GM23338 (cell line): Measurements from ENCODE around the gene RPS25. TPM values are rescaled to one million over a fixed set of nuclear protein-coding genes. Genes with fewer than 3 reads are reported as not detected.

Experiments
- ATAC-seq: fragments of 200-7000 bp; cut with Tn5 transposase; 3 replicates; pipeline ENCODE4 v1.9.1; 2020
- DNase-seq: peaks from one replicate; pipeline ENCODE4 v3.0.0-alpha.2; 2015; ENCODE audit warnings: low spot score
- H2AFZ ChIP-seq: fragments of 200-600 bp; sonication (generic); 2 replicates; pipeline ENCODE4 v1.8.0; 2016; ENCODE audit warnings: antibody characterized with exemption, mild to moderate bottlenecking, moderate library complexity
- H3F3A ChIP-seq: fragments of 200-600 bp; sonication (generic); replicated peaks from 2 replicates; pipeline ENCODE4 v1.8.0; 2017; ENCODE audit warnings: antibody characterized with exemption, mixed run types, low read depth
- H3K27ac ChIP-seq: fragments of 200-600 bp; sonication (generic); 2 replicates; pipeline ENCODE4 v1.6.1; 2016; ENCODE audit warnings: low read depth
- H3K27me3 ChIP-seq: fragments of 200-600 bp; sonication (generic); 2 replicates; pipeline ENCODE4 v1.8.0; 2016; ENCODE audit warnings: mild to moderate bottlenecking, mixed run types, moderate library complexity; ENCODE audit not compliant: insufficient read depth
- H3K36me3 ChIP-seq: fragments of 200-600 bp; sonication (generic); 2 replicates; pipeline ENCODE4 v1.8.0; 2016; ENCODE audit warnings: mild to moderate bottlenecking; ENCODE audit not compliant: insufficient read depth
- H3K4me1 ChIP-seq: fragments of 200-600 bp; sonication (generic); 2 replicates; pipeline ENCODE4 v1.8.0; 2016; ENCODE audit warnings: mild to moderate bottlenecking, moderate library complexity; ENCODE audit not compliant: insufficient read depth
- H3K4me2 ChIP-seq: fragments of 200-600 bp; sonication (generic); 2 replicates; pipeline ENCODE4 v1.7.1; 2017; ENCODE audit warnings: mixed run types
- H3K4me3 ChIP-seq: fragments of 200-600 bp; sonication (generic); 2 replicates; pipeline ENCODE4 v1.6.1; 2016; ENCODE audit warnings: mixed run types
- H3K79me2 ChIP-seq: fragments of 200-600 bp; sonication (generic); replicated peaks from 2 replicates; pipeline ENCODE4 v1.8.0; 2017; ENCODE audit warnings: mild to moderate bottlenecking; ENCODE audit not compliant: insufficient read depth
- H3K9me2 ChIP-seq: fragments of 200-600 bp; sonication (generic); 2 replicates; pipeline ENCODE4 v1.8.0; 2017; ENCODE audit not compliant: insufficient read depth
- H4K20me1 ChIP-seq: fragments of 200-600 bp; sonication (generic); replicated peaks from 2 replicates; pipeline ENCODE4 v1.8.0; 2017; ENCODE audit warnings: mild to moderate bottlenecking; ENCODE audit not compliant: insufficient read depth
- H3K27ac Mint-ChIP-seq: 2 replicates; pipeline ENCODE4 v1.8.0; 2020; ENCODE audit warnings: inconsistent platforms, mild to moderate bottlenecking, moderate library complexity, mixed read lengths
- H3K27me3 Mint-ChIP-seq: 3 replicates; pipeline ENCODE4 v1.8.0; 2022; ENCODE audit warnings: low read depth, mild to moderate bottlenecking, moderate library complexity, mixed read lengths, inconsistent platforms; ENCODE audit not compliant: insufficient read depth, poor library complexity
- H3K36me3 Mint-ChIP-seq: 3 replicates; pipeline ENCODE4 v1.8.0; 2021; ENCODE audit warnings: low read depth, mild to moderate bottlenecking, inconsistent platforms, moderate library complexity, mixed read lengths
- H3K4me1 Mint-ChIP-seq: 3 replicates; pipeline ENCODE4 v1.8.0; 2020; ENCODE audit warnings: mild to moderate bottlenecking, inconsistent platforms, mixed read lengths
- H3K4me3 Mint-ChIP-seq: 3 replicates; pipeline ENCODE4 v1.8.0; 2021; ENCODE audit warnings: moderate library complexity, mild to moderate bottlenecking, inconsistent platforms, mixed read lengths
- H3K9me3 Mint-ChIP-seq: 3 replicates; pipeline ENCODE4 v1.8.0; 2020; ENCODE audit warnings: moderate library complexity, mild to moderate bottlenecking, inconsistent platforms, mixed read lengths
- EZH2 ChIP-seq: fragments of 200-600 bp; sonication (generic); IDR thresholded peaks from one replicate; pipeline ENCODE4 v1.8.0; 2017; ENCODE audit warnings: antibody characterized with exemption, mild to moderate bottlenecking, low read depth; ENCODE audit not compliant: unreplicated experiment
- EZH2phosphoT487 ChIP-seq: fragments of 200-600 bp; sonication (generic); IDR thresholded peaks from one replicate; pipeline ENCODE4 v1.8.1; 2018; ENCODE audit warnings: antibody characterized with exemption; ENCODE audit not compliant: unreplicated experiment
- NANOG ChIP-seq: IDR thresholded peaks from 2 replicates; pipeline ENCODE4 v1.6.1; 2016; ENCODE audit warnings: antibody characterized with exemption, borderline replicate concordance
- ZNF114 ChIP-seq: fragments of 250-450 bp; sonication (Bioruptor Pico); IDR thresholded peaks from 2 replicates; pipeline ENCODE4 v1.5.0; 2020; ENCODE audit warnings: mild to moderate bottlenecking, moderate library complexity
- ZNF331 ChIP-seq: fragments of 250-450 bp; sonication (Bioruptor Pico); IDR thresholded peaks from 2 replicates; pipeline ENCODE4 v1.5.0; 2020; ENCODE audit warnings: low read depth, mild to moderate bottlenecking, moderate library complexity
- polyA plus RNA-seq: library from polyadenylated mRNA; unstranded; fragments of >200 nt; fragmentation: Nextera tagmentation; extraction: Ambion mirVana; gene quantifications from 2 replicates; pipeline ENCODE4 v1.2.1, GENCODE V29; 2016
- total RNA-seq: library from RNA; depleted of rRNA; stranded (reverse); fragments of >200 nt; shearing (Covaris generic); gene quantifications from 2 replicates; pipeline ENCODE4 v1.2.3, GENCODE V29; 2014
- TF ChIP-seq, protein P1 (sequence below): IDR thresholded peaks from one replicate; pipeline ENCODE4 v1.6.1; 2018; ENCODE audit warnings: antibody characterized with exemption; ENCODE audit not compliant: unreplicated experiment
- TF ChIP-seq, protein P2 (sequence below): fragments of 250-450 bp; sonication (Bioruptor Pico); IDR thresholded peaks from 2 replicates; pipeline ENCODE4 v1.5.0; 2020; ENCODE audit warnings: mild to moderate bottlenecking, moderate library complexity
- TF ChIP-seq, protein P3 (sequence below), 2 experiments: fragments of 200-600 bp in 1 of 2; sonication (generic) in 1 of 2; conservative IDR thresholded peaks; 2 replicates each; pipeline versions ENCODE4 v1.5.1 to v1.6.1; 2016 to 2017; ENCODE audit warnings: antibody characterized with exemption in 2 of 2, low read depth in 2 of 2, mild to moderate bottlenecking in 2 of 2, moderate library complexity in 1 of 2

The RPS25 gene
- total and polyA plus RNA-seq, 2 experiments from 2014 or later = 1,965 to 3,622 TPM

DNA sequence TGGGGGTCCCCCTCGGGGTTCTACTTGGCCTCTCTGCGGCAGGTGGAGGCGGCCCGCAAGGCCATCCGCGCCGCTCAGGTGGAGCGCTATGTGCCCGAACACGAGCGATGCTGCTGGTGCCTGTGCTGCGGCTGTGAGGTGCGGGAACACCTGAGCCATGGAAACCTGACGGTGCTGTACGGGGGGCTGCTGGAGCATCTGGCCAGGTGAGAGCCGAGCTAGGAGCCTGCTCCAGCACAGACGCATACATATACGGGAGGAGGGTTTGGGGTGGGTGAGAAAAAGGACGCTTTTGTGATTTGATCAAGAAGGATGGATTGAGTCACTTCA is 19.8 kb downstream of the RPS25 start:
- peaks cover 4% of the 10 kb centered on the region; the same call in 2 of the 3 replicates for H3K9me3 Mint-ChIP-seq
- peaks cover 4% of the 10 kb centered on the region for H3K27me3 Mint-ChIP-seq
- H3F3A ChIP-seq = 0 out of 2 replicates have a peak, but pooled peaks cover 5% of the 10 kb centered on the region
- H3K36me3 ChIP-seq = peaks cover 22% of the 10 kb centered on the region
- peaks cover 16% of the 10 kb centered on the region; the same call in 1 of the 2 replicates for H3K4me1 ChIP-seq
- peaks cover 65% of the 10 kb centered on the region for H3K36me3 Mint-ChIP-seq
- no peaks in the 10 kb centered on the region for H3K27me3 ChIP-seq
- peak overlapping the region; percentile 93 for H2AFZ ChIP-seq
- H3K79me2 ChIP-seq = peaks cover 58% of the 10 kb centered on the region
- DNase-seq (peak; percentile 49), ATAC-seq (peak; percentile 61)
- peak overlapping the region; percentile 65 for H3K27ac ChIP-seq
- peak overlapping the region; percentile 98 for H3K4me3 ChIP-seq
- H3K4me1 Mint-ChIP-seq = peaks cover 21% of the 10 kb centered on the region
- peak overlapping the region; percentile 97 for H3K4me2 ChIP-seq
- 0 out of 2 replicates have a peak, but pooled peaks cover 8% of the 10 kb centered on the region for H4K20me1 ChIP-seq
- peak overlapping the region; percentile 100 for H3K4me3 Mint-ChIP-seq
- peak overlapping the region; percentile 98 for H3K27ac Mint-ChIP-seq
- 0 out of 2 replicates have a peak, but pooled peaks cover 4% of the 10 kb centered on the region for H3K9me2 ChIP-seq
- TF ChIP-seq, protein P1, sequence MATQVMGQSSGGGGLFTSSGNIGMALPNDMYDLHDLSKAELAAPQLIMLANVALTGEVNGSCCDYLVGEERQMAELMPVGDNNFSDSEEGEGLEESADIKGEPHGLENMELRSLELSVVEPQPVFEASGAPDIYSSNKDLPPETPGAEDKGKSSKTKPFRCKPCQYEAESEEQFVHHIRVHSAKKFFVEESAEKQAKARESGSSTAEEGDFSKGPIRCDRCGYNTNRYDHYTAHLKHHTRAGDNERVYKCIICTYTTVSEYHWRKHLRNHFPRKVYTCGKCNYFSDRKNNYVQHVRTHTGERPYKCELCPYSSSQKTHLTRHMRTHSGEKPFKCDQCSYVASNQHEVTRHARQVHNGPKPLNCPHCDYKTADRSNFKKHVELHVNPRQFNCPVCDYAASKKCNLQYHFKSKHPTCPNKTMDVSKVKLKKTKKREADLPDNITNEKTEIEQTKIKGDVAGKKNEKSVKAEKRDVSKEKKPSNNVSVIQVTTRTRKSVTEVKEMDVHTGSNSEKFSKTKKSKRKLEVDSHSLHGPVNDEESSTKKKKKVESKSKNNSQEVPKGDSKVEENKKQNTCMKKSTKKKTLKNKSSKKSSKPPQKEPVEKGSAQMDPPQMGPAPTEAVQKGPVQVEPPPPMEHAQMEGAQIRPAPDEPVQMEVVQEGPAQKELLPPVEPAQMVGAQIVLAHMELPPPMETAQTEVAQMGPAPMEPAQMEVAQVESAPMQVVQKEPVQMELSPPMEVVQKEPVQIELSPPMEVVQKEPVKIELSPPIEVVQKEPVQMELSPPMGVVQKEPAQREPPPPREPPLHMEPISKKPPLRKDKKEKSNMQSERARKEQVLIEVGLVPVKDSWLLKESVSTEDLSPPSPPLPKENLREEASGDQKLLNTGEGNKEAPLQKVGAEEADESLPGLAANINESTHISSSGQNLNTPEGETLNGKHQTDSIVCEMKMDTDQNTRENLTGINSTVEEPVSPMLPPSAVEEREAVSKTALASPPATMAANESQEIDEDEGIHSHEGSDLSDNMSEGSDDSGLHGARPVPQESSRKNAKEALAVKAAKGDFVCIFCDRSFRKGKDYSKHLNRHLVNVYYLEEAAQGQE = no peak
- TF ChIP-seq, protein P2, sequence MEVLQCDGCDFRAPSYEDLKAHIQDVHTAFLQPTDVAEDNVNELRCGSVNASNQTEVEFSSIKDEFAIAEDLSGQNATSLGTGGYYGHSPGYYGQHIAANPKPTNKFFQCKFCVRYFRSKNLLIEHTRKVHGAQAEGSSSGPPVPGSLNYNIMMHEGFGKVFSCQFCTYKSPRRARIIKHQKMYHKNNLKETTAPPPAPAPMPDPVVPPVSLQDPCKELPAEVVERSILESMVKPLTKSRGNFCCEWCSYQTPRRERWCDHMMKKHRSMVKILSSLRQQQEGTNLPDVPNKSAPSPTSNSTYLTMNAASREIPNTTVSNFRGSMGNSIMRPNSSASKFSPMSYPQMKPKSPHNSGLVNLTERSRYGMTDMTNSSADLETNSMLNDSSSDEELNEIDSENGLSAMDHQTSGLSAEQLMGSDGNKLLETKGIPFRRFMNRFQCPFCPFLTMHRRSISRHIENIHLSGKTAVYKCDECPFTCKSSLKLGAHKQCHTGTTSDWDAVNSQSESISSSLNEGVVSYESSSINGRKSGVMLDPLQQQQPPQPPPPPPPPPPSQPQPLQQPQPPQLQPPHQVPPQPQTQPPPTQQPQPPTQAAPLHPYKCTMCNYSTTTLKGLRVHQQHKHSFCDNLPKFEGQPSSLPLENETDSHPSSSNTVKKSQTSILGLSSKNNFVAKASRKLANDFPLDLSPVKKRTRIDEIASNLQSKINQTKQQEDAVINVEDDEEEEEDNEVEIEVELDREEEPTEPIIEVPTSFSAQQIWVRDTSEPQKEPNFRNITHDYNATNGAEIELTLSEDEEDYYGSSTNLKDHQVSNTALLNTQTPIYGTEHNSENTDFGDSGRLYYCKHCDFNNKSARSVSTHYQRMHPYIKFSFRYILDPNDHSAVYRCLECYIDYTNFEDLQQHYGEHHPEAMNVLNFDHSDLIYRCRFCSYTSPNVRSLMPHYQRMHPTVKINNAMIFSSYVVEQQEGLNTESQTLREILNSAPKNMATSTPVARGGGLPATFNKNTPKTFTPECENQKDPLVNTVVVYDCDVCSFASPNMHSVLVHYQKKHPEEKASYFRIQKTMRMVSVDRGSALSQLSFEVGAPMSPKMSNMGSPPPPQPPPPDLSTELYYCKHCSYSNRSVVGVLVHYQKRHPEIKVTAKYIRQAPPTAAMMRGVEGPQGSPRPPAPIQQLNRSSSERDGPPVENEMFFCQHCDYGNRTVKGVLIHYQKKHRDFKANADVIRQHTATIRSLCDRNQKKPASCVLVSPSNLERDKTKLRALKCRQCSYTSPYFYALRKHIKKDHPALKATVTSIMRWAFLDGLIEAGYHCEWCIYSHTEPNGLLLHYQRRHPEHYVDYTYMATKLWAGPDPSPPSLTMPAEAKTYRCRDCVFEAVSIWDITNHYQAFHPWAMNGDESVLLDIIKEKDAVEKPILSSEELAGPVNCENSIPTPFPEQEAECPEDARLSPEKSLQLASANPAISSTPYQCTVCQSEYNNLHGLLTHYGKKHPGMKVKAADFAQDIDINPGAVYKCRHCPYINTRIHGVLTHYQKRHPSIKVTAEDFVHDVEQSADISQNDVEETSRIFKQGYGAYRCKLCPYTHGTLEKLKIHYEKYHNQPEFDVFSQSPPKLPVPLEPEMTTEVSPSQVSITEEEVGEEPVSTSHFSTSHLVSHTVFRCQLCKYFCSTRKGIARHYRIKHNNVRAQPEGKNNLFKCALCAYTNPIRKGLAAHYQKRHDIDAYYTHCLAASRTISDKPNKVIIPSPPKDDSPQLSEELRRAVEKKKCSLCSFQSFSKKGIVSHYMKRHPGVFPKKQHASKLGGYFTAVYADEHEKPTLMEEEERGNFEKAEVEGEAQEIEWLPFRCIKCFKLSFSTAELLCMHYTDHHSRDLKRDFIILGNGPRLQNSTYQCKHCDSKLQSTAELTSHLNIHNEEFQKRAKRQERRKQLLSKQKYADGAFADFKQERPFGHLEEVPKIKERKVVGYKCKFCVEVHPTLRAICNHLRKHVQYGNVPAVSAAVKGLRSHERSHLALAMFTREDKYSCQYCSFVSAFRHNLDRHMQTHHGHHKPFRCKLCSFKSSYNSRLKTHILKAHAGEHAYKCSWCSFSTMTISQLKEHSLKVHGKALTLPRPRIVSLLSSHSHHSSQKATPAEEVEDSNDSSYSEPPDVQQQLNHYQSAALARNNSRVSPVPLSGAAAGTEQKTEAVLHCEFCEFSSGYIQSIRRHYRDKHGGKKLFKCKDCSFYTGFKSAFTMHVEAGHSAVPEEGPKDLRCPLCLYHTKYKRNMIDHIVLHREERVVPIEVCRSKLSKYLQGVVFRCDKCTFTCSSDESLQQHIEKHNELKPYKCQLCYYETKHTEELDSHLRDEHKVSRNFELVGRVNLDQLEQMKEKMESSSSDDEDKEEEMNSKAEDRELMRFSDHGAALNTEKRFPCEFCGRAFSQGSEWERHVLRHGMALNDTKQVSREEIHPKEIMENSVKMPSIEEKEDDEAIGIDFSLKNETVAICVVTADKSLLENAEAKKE = no peak
- TF ChIP-seq EZH2 = no peak
- TF ChIP-seq ZNF114 (CRISPR knock-in tag) = no peak
- no peak for TF ChIP-seq ZNF331 (CRISPR knock-in tag)
- TF ChIP-seq, protein P3, sequence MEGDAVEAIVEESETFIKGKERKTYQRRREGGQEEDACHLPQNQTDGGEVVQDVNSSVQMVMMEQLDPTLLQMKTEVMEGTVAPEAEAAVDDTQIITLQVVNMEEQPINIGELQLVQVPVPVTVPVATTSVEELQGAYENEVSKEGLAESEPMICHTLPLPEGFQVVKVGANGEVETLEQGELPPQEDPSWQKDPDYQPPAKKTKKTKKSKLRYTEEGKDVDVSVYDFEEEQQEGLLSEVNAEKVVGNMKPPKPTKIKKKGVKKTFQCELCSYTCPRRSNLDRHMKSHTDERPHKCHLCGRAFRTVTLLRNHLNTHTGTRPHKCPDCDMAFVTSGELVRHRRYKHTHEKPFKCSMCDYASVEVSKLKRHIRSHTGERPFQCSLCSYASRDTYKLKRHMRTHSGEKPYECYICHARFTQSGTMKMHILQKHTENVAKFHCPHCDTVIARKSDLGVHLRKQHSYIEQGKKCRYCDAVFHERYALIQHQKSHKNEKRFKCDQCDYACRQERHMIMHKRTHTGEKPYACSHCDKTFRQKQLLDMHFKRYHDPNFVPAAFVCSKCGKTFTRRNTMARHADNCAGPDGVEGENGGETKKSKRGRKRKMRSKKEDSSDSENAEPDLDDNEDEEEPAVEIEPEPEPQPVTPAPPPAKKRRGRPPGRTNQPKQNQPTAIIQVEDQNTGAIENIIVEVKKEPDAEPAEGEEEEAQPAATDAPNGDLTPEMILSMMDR (conservative IDR thresholded peaks at IDR 0.05; ENCODE audit: low read depth in 2 of 2) = no peak
- no peak for TF ChIP-seq EZH2phosphoT487
- TF ChIP-seq NANOG = no peak
